DOHH2 (cell line): ENCODE data around the gene FAM170A.

ENCODE experiments used
- H3F3A ChIP-seq: fragments of 200-600 bp; sonication (generic), shearing (Covaris generic); 2 replicates; pipeline ENCODE4 v1.6.0; 2016; ENCODE audit warnings: antibody characterized with exemption, mild to moderate bottlenecking; ENCODE audit not compliant: control insufficient read depth, insufficient read depth
- H3K27ac ChIP-seq: fragments of 200-600 bp; sonication (generic); 2 replicates; pipeline ENCODE4 v1.5.1; 2014; ENCODE audit warnings: low read depth, mild to moderate bottlenecking, low read length, moderate library complexity
- H3K27me3 ChIP-seq: fragments of 200-600 bp; sonication (generic); 2 replicates; pipeline ENCODE4 v1.6.1; 2014; ENCODE audit warnings: mild to moderate bottlenecking, low read length, mixed read lengths; ENCODE audit not compliant: control insufficient read depth
- H3K36me3 ChIP-seq: fragments of 200-600 bp; sonication (generic); 2 replicates; pipeline ENCODE4 v1.6.1; 2014; ENCODE audit warnings: mild to moderate bottlenecking, low read length, moderate library complexity, mixed read lengths; ENCODE audit not compliant: control insufficient read depth
- H3K4me1 ChIP-seq: fragments of 200-600 bp; sonication (generic); 2 replicates; pipeline ENCODE4 v1.6.1; 2014; ENCODE audit warnings: mild to moderate bottlenecking, low read length, mixed read lengths; ENCODE audit not compliant: control insufficient read depth
- H3K4me2 ChIP-seq: fragments of 200-600 bp; sonication (generic); 2 replicates; pipeline ENCODE4 v1.6.0; 2014; ENCODE audit warnings: mild to moderate bottlenecking, low read length, moderate library complexity
- H3K4me3 ChIP-seq: fragments of 200-600 bp; sonication (generic); 2 replicates; pipeline ENCODE4 v1.5.1; 2014; ENCODE audit warnings: mild to moderate bottlenecking, low read length, mixed read lengths
- H3K79me2 ChIP-seq: fragments of 200-600 bp; sonication (generic); 2 replicates; pipeline ENCODE4 v1.6.1; 2014; ENCODE audit warnings: mild to moderate bottlenecking, low read length, mixed read lengths; ENCODE audit not compliant: control insufficient read depth
- H3K9me2 ChIP-seq: fragments of 200-600 bp; sonication (generic); replicated peaks from 2 replicates; pipeline ENCODE4 v1.6.1; 2014; ENCODE audit warnings: mild to moderate bottlenecking, low read length, mixed read lengths; ENCODE audit not compliant: control insufficient read depth
- H3K9me3 ChIP-seq: fragments of 200-600 bp; sonication (generic); 2 replicates; pipeline ENCODE4 v1.6.1; 2014; ENCODE audit warnings: antibody characterized with exemption, low read length, mixed read lengths; ENCODE audit not compliant: control insufficient read depth, insufficient read depth
- H4K20me1 ChIP-seq: fragments of 200-600 bp; sonication (generic); 2 replicates; pipeline ENCODE4 v1.6.0; 2014; ENCODE audit warnings: low read depth, mild to moderate bottlenecking, antibody characterized with exemption, low read length, moderate library complexity; ENCODE audit not compliant: control insufficient read depth, insufficient read depth
- CTCF ChIP-seq: fragments of 200-600 bp; sonication (generic); IDR thresholded peaks from one replicate; pipeline ENCODE4 v1.5.1; 2014; ENCODE audit warnings: antibody characterized with exemption, mild to moderate bottlenecking, low read depth, low read length; ENCODE audit not compliant: poor library complexity, severe bottlenecking
- EZH2phosphoT487 ChIP-seq: fragments of 200-600 bp; sonication (generic); IDR thresholded peaks from 2 replicates; pipeline ENCODE4 v1.6.1; 2017; ENCODE audit warnings: borderline replicate concordance, mild to moderate bottlenecking, antibody characterized with exemption, low read length, moderate library complexity, mixed read lengths

Gene FAM170A

GRCh38 chr5:119626086-119626485 is 3.3 kb upstream of the FAM170A start:
- H3F3A ChIP-seq: no peaks in the 10 kb centered on the region
- H3K27me3 ChIP-seq: no peaks in the 10 kb centered on the region
- H3K9me3 ChIP-seq: no peaks in the 10 kb centered on the region
- no peaks in the 10 kb centered on the region for H3K79me2 ChIP-seq
- no peaks in the 10 kb centered on the region for H3K36me3 ChIP-seq
- no peak overlapping the region for H3K4me2 ChIP-seq
- no peak overlapping the region for H3K4me3 ChIP-seq
- H3K9me2 ChIP-seq: no peaks in the 10 kb centered on the region
- no peaks in the 10 kb centered on the region for H3K4me1 ChIP-seq
- TF ChIP-seq CTCF (no peak), EZH2phosphoT487 (no peak)
- no peak overlapping the region for H3K27ac ChIP-seq
- no peaks in the 10 kb centered on the region for H4K20me1 ChIP-seq

- H3K27me3 ChIP-seq: no peaks in the 10 kb centered on the region
- no peak overlapping the region for H3K4me3 ChIP-seq
- no peaks in the 10 kb centered on the region for H3F3A ChIP-seq
- H3K27ac ChIP-seq: no peak overlapping the region
- H4K20me1 ChIP-seq: no peaks in the 10 kb centered on the region
- H3K9me2 ChIP-seq: no peaks in the 10 kb centered on the region
- no peak overlapping the region for H3K4me2 ChIP-seq
- H3K79me2 ChIP-seq: no peaks in the 10 kb centered on the region
- no peaks in the 10 kb centered on the region for H3K36me3 ChIP-seq
- no peaks in the 10 kb centered on the region for H3K4me1 ChIP-seq
- TF ChIP-seq EZH2phosphoT487: no peak
- TF ChIP-seq CTCF: no peak
- H3K9me3 ChIP-seq: no peaks in the 10 kb centered on the region
Measured at GRCh38 chr5:119630752-119631440, 1.5 kb downstream of the FAM170A start.

DNA sequence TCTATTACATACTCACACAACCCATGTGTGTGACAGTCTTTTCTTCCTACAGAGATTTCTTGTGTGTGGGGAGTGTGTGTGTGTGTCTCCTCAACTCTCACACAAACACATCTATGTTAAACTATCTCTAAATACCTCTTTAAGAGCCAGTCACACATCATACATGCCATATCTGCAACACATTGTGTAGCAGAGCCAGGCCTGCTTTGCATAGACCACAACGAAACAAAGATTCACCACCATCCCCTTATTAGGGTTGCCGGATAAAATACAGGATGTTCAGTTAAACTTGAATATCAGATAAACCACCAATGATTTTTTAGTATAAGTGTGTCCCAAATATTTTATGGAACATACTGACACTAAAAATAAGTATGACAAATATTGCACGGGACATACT is 2.3 kb downstream of the FAM170A start:
- TF ChIP-seq EZH2phosphoT487: no peak
- TF ChIP-seq CTCF: no peak
- no peak overlapping the region for H3K4me2 ChIP-seq
- no peaks in the 10 kb centered on the region for H4K20me1 ChIP-seq
- no peaks in the 10 kb centered on the region for H3K4me1 ChIP-seq
- H3K9me2 ChIP-seq: no peaks in the 10 kb centered on the region
- H3K4me3 ChIP-seq: no peak overlapping the region
- no peaks in the 10 kb centered on the region for H3K36me3 ChIP-seq
- no peaks in the 10 kb centered on the region for H3K79me2 ChIP-seq
- H3F3A ChIP-seq: no peaks in the 10 kb centered on the region
- no peaks in the 10 kb centered on the region for H3K9me3 ChIP-seq
- no peaks in the 10 kb centered on the region for H3K27me3 ChIP-seq
- H3K27ac ChIP-seq: no peak overlapping the region
